22Rv1 (cell line): Measurements from ENCODE around the gene CDKL2.

Source experiments
- H3K27ac ChIP-seq: fragments of 450-650 bp; 2 replicates; pipeline ENCODE4 v1.5.1; 2017
- CTCF ChIP-seq: fragments of 450-650 bp; IDR thresholded peaks from 2 replicates; pipeline ENCODE4 v1.5.1; 2017; ENCODE audit warnings: mild to moderate bottlenecking
- ZFX ChIP-seq: fragments of 450-650 bp; IDR thresholded peaks from 2 replicates; pipeline ENCODE4 v1.6.1; 2017; ENCODE audit warnings: antibody characterized with exemption, borderline replicate concordance

Gene CDKL2

GRCh38 chr4:75561789-75562188 lies 68.5 kb downstream of the CDKL2 start:
- TF ChIP-seq ZFX (no peak), CTCF (no peak)
- H3K27ac ChIP-seq = no peak overlapping the region

GRCh38 chr4:75557696-75558095 lies 72.6 kb downstream of the CDKL2 start:
- TF ChIP-seq ZFX (no peak), CTCF (no peak)
- H3K27ac ChIP-seq = no peak overlapping the region

- TF ChIP-seq ZFX (no peak), CTCF (peak; percentile 48)
- no peak within 1 kb of the TSS for H3K27ac ChIP-seq
Measured at GRCh38 chr4:75555294-75556164, 74.8 kb downstream of the CDKL2 start, which contains the start of gene ODAPH. TSS of gene ODAPH (plus strand) at chr4:75556066. CDS start at chr4:75556083, 17 bp downstream.

GRCh38 chr4:75552452-75552851 lies 77.9 kb downstream of the CDKL2 start:
- TF ChIP-seq ZFX (no peak), CTCF (no peak)
- H3K27ac ChIP-seq = no peak overlapping the region

GRCh38 chr4:75549019-75549418 lies 81.3 kb downstream of the CDKL2 start:
- H3K27ac ChIP-seq = no peak overlapping the region
- TF ChIP-seq CTCF = no peak
- no peak for TF ChIP-seq ZFX

- TF ChIP-seq CTCF (no peak), ZFX (no peak)
Measured at GRCh38 chr4:75547647-75548387, 82.5 kb downstream of the CDKL2 start.

GRCh38 chr4:75545526-75545925 lies 84.8 kb downstream of the CDKL2 start:
- TF ChIP-seq CTCF (no peak), ZFX (no peak)
- H3K27ac ChIP-seq = no peak overlapping the region

More at GRCh38 chr4:75547647-75548387, 82.5 kb downstream of the CDKL2 start:
- H3K27ac ChIP-seq = no peak overlapping the region
